ENCODE data around the gene HPSE.

The HPSE gene

DNA sequence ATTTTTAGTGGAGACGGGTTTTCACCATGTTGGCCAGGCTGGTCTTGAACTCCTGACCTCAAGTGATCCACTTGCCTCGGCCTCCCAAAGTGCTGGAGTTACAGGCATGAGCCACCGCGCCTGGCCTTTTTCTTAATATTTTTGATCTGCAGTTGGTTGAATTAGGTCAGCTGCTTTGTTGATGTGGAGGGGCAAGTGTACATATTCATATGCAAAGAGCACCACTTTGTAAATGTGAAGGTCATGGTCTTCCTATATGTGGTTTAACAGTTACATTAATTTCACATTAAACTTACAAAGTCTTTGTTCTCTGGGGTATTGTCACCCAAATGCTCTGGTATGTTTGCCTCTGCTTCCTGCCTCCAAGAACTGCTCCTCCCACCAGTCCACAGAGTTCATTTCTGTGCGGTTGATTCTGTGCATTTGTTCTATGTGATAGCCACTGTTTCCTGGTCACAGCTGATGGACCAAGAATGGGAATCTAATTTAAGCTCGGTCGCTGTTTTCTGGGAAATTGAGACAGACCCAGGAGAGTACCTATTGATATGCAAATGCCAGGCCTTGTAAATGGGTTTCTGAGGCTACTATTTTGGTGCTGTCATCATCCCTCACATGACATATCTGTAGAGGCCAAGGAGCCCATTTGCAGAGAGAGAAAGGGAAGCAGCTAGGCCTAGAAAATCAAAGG, 26.9 kb upstream of the HPSE start:
- H3K36me3 Mint-ChIP-seq (ENCODE audit: low read depth): no peaks in the 10 kb centered on the region
- TF ChIP-seq CTCF (IDR thresholded peaks at IDR 0.05): no peak
- H3K27me3 Mint-ChIP-seq (ENCODE audit: low read depth, poor library complexity): peaks cover 6% of the 10 kb centered on the region
- H3K4me1 Mint-ChIP-seq: peaks cover 16% of the 10 kb centered on the region
- DNase-seq: no peak
- no peaks in the 10 kb centered on the region for H3K9me3 Mint-ChIP-seq
- no peak overlapping the region for H3K4me3 Mint-ChIP-seq
- peak overlapping the region; percentile 44 for H3K27ac Mint-ChIP-seq

DNA sequence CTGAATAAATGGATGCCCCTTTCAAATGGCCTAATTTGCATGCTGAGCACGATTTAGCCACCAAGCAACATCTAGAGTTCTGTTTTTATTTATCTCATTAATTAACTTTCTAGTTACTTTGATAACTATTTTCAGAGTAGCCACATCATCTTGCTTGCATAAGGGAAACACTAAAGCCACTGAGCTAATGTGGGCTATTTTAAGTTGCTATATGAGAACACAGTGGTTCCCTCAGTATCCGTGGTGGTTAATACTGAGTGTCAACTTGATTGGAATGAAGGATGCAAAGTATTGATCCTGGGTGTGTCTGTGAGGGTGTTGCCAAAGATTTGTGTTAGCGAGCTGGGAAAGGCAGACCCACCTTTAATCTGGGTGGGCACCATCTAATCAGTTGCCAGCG, 25.4 kb upstream of the HPSE start:
- no peak for TF ChIP-seq CTCF (IDR thresholded peaks at IDR 0.05)

DNA sequence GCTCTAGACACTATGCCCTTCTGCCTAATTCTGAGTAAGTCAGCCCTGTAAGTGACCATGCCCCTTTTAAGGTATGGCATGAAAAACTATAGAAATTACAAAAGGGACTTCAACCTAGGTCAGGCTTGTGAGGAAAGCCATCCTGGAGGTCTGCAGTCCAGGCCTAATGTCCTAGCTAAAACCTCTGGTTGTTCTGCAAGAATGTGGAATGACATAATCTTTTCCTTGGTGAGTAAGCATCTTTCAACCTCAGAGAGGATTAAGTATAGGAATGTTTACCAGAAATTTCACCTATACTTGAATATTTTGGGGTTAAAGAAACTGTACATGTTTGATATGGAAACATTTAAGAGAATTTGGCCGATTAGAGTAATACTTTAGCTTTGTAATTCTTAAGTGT, 23.8 kb upstream of the HPSE start:
- no peak for DNase-seq
- H3K27ac Mint-ChIP-seq: no peak overlapping the region

More for the DNA sequence above, 25.4 kb upstream of the HPSE start:
- Mint-ChIP-seq H3K27ac (no peak overlapping the region), H3K36me3 (ENCODE audit: low read depth) (no peaks in the 10 kb centered on the region), H3K4me1 (peaks cover 19% of the 10 kb centered on the region), H3K27me3 (ENCODE audit: low read depth, poor library complexity) (peaks cover 6% of the 10 kb centered on the region), H3K9me3 (no peaks in the 10 kb centered on the region), H3K4me3 (no peak overlapping the region)
- DNase-seq: no peak

GRCh38 chr4:83356899-83357661, 22.4 kb upstream of the HPSE start:
- no peak for DNase-seq
- peaks cover 9% of the 10 kb centered on the region for H3K4me1 Mint-ChIP-seq
- H3K9me3 Mint-ChIP-seq: peaks cover 13% of the 10 kb centered on the region
- no peaks in the 10 kb centered on the region for H3K36me3 Mint-ChIP-seq (ENCODE audit: low read depth)
- no peak overlapping the region for H3K27ac Mint-ChIP-seq
- H3K27me3 Mint-ChIP-seq (ENCODE audit: low read depth, poor library complexity): peaks cover 6% of the 10 kb centered on the region
- TF ChIP-seq CTCF (IDR thresholded peaks at IDR 0.05): no peak
- no peak overlapping the region for H3K4me3 Mint-ChIP-seq

More for the DNA sequence above, 23.8 kb upstream of the HPSE start:
- Mint-ChIP-seq H3K27me3 (ENCODE audit: low read depth, poor library complexity) (peaks cover 6% of the 10 kb centered on the region), H3K36me3 (ENCODE audit: low read depth) (no peaks in the 10 kb centered on the region), H3K9me3 (peaks cover 10% of the 10 kb centered on the region), H3K4me3 (no peak overlapping the region), H3K4me1 (peaks cover 18% of the 10 kb centered on the region)
- TF ChIP-seq CTCF (IDR thresholded peaks at IDR 0.05): no peak

GRCh38 chr4:83353516-83353915, 18.9 kb upstream of the HPSE start:
- Mint-ChIP-seq H3K4me1 (peaks cover 9% of the 10 kb centered on the region), H3K4me3 (no peak overlapping the region), H3K27ac (no peak overlapping the region), H3K36me3 (ENCODE audit: low read depth) (no peaks in the 10 kb centered on the region), H3K9me3 (peaks cover 18% of the 10 kb centered on the region), H3K27me3 (ENCODE audit: low read depth, poor library complexity) (peaks cover 6% of the 10 kb centered on the region)
- no peak for DNase-seq
- TF ChIP-seq CTCF (IDR thresholded peaks at IDR 0.05): no peak

Measured in nephron progenitor cell (in vitro differentiated cells).